ENCODE measurements around the gene SMTNL1. TPM values are rescaled to one million over a fixed set of nuclear protein-coding genes. Genes with fewer than 3 reads are reported as not detected.

The SMTNL1 gene
- total and polyA plus RNA-seq, 4 donors = not detected

- Histone ChIP-seq H3K27ac (ENCODE audit: low read depth in 1 of 2, low read length in 2 of 2) (no peak overlapping the region), H3K9me3 (ENCODE audit: control insufficient read depth in 4 of 4, low read length in 3 of 4) (no peaks in the 10 kb centered on the region), H3K4me1 (ENCODE audit: control insufficient read depth in 4 of 4, insufficient read depth in 4 of 4, low read length in 3 of 4) (peaks cover 5 to 20% (median 13%) of the 10 kb centered on the region in 4 donors), H3K36me3 (ENCODE audit: control insufficient read depth in 4 of 4, insufficient read depth in 3 of 4, low read depth in 1 of 4, low read length in 3 of 4) (peaks cover 15 to 56% (median 52%) of the 10 kb centered on the region in 4 donors), H3K4me3 (ENCODE audit: low read depth in 1 of 3, low read length in 3 of 3) (no peak overlapping the region), H3K9ac (ENCODE audit: low read depth in 1 of 2, low read length in 2 of 2) (no peak overlapping the region), H3K27me3 (ENCODE audit: control insufficient read depth in 4 of 4, insufficient read depth in 4 of 4, low read length in 3 of 4) (no peaks in the 10 kb centered on the region)
- TF ChIP-seq YY1 (IDR thresholded peaks at IDR 0.05) = no peak
- TF ChIP-seq NR2F2 (IDR thresholded peaks at IDR 0.05) = no peak
- TF ChIP-seq CTCF (IDR thresholded peaks at IDR 0.05; ENCODE audit: low read depth, low read length, missing input control) = no peak
- TF ChIP-seq EGR1 (IDR thresholded peaks at IDR 0.05; ENCODE audit: low read depth in 2 of 2) = no peak
- TF ChIP-seq HNF4G (IDR thresholded peaks at IDR 0.05) = no peak
- TF ChIP-seq FOXA1 (IDR thresholded peaks at IDR 0.05) = no peak
- TF ChIP-seq TAF1 (conservative IDR thresholded peaks at IDR 0.05) = no peak
- TF ChIP-seq ATF3 (IDR thresholded peaks at IDR 0.05) = no peak
- no peak for TF ChIP-seq RXRA (IDR thresholded peaks at IDR 0.05)
- TF ChIP-seq RAD21 (IDR thresholded peaks at IDR 0.05) = no peak
- TF ChIP-seq HNF4A (conservative IDR thresholded peaks at IDR 0.05) = no peak
- no peak for TF ChIP-seq GABPA (IDR thresholded peaks at IDR 0.05 in 1 of 2, conservative IDR thresholded peaks at IDR 0.05 in 1 of 2)
- no peak for TF ChIP-seq JUND (IDR thresholded peaks at IDR 0.05)
- TF ChIP-seq SP1 (IDR thresholded peaks at IDR 0.05) = no peak
- TF ChIP-seq, protein P1, sequence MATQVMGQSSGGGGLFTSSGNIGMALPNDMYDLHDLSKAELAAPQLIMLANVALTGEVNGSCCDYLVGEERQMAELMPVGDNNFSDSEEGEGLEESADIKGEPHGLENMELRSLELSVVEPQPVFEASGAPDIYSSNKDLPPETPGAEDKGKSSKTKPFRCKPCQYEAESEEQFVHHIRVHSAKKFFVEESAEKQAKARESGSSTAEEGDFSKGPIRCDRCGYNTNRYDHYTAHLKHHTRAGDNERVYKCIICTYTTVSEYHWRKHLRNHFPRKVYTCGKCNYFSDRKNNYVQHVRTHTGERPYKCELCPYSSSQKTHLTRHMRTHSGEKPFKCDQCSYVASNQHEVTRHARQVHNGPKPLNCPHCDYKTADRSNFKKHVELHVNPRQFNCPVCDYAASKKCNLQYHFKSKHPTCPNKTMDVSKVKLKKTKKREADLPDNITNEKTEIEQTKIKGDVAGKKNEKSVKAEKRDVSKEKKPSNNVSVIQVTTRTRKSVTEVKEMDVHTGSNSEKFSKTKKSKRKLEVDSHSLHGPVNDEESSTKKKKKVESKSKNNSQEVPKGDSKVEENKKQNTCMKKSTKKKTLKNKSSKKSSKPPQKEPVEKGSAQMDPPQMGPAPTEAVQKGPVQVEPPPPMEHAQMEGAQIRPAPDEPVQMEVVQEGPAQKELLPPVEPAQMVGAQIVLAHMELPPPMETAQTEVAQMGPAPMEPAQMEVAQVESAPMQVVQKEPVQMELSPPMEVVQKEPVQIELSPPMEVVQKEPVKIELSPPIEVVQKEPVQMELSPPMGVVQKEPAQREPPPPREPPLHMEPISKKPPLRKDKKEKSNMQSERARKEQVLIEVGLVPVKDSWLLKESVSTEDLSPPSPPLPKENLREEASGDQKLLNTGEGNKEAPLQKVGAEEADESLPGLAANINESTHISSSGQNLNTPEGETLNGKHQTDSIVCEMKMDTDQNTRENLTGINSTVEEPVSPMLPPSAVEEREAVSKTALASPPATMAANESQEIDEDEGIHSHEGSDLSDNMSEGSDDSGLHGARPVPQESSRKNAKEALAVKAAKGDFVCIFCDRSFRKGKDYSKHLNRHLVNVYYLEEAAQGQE (IDR thresholded peaks at IDR 0.05) = no peak
- no peak for TF ChIP-seq ZBTB33 (IDR thresholded peaks at IDR 0.05)
- TF ChIP-seq, protein P2, sequence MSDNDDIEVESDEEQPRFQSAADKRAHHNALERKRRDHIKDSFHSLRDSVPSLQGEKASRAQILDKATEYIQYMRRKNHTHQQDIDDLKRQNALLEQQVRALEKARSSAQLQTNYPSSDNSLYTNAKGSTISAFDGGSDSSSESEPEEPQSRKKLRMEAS (IDR thresholded peaks at IDR 0.05) = no peak
- TF ChIP-seq FOXA2 (IDR thresholded peaks at IDR 0.05) = no peak
- 92% methylated on average over 9 of the region's 9 CpGs for WGBS
- no peak for DNase-seq (ENCODE audit: low spot score)
These were observed 46.7 kb upstream of the SMTNL1 start for GRCh38 chr11:57490456-57491248.
